Measurements from ENCODE around the gene GINS2.

The GINS2 gene

DNA sequence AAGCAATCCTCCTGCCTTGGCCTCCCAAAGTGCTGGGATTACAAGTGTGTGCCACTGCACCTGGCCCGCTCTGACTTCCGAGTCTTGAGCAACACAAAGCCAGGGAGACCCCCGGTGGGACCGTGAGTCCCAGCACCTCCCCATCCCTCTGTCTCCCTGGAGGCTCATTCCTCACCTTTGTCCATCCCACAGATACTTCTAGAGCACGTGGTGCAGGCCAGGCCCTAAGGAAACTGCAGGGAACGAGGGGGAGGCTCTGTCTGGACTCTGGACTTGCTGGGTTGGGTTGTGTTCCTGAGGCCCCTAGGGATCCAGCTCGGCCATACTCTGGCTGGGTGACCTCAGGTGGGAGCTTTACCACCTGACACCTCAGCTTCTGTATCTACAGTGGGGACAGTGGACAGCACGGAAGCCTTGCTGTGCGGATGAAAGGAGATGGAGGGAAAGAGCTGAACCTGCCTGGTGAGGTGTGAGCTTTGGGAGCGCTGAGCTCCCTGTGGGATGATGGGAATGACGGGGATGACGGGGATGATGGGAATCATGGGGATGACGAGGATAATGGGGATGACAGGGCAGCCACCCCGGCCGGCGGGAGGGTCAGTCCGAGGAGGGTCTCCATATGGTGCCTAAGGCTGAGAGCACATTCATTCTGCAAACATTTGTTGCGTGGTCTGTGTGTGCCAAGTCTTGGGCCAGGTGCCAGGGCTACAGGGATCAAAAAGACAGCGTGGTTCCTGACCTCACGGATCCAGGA is 35.5 kb upstream of the GINS2 start:
- no peak overlapping the region for H3K4me3 ChIP-seq (ENCODE audit: low read depth, low read length, poor library complexity, severe bottlenecking)
- no peak overlapping the region for H2AFZ ChIP-seq (ENCODE audit: low read length)
- H4K20me1 ChIP-seq (ENCODE audit: insufficient read depth, low read length), result no peaks in the 10 kb centered on the region

DNA sequence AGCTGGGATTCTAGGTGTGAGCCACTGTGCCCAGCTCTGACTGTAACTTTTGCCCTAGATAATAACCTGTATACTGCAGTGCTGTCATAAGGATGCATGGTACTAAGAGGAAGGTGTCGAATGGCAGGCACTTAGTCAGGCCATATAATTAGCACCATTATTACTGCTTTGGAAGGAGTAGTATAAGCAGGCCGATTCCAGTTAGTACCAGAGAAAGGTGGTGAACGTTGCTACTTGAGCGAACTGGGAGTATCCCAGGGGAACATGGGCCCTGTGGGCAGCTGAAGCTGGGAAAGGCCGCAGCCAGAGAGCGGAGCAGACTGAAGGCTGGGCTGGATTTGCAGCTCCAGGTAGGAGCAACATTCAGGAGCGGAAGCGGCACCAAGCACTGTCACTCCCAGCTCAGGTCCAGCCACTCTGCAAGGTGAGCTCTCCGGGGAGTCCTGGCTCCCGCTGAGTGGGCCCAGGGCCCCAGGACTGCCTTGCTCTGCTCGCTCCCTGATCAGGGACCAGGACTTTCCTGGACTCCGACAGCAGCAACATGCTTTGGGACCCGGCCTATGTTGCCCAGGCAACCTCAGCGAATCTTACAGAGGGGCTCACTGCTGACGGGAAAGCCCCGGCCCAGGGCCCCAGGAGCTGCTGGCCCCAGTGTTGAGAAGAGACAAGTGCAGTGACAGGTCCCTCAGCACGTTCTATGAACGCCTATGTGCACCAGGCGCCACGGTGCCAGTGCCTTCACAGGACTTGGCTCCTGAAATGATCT is 33.6 kb upstream of the GINS2 start:
- Histone ChIP-seq H3K9ac (ENCODE audit: low read length) (no peak overlapping the region), H2AFZ (ENCODE audit: low read length) (no peak overlapping the region), H3K4me1 (ENCODE audit: insufficient read depth, low read length, severe bottlenecking) (no peaks in the 10 kb centered on the region), H3K79me2 (ENCODE audit: insufficient read depth, low read length) (no peaks in the 10 kb centered on the region), H3F3A (ENCODE audit: insufficient read depth, low read length) (no peaks in the 10 kb centered on the region), H3K4me2 (ENCODE audit: low read length) (no peak overlapping the region), H3K9me2 (ENCODE audit: low read depth, low read length) (no peaks in the 10 kb centered on the region), H3K36me3 (ENCODE audit: insufficient read depth, low read length) (no peaks in the 10 kb centered on the region), H3K9me3 (ENCODE audit: low read length) (no peaks in the 10 kb centered on the region), H3K27me3 (ENCODE audit: insufficient read depth, low read length) (no peaks in the 10 kb centered on the region; the same call in 1 of the 2 replicates), H3K4me3 (ENCODE audit: low read depth, low read length, poor library complexity, severe bottlenecking) (no peak overlapping the region), H4K20me1 (ENCODE audit: insufficient read depth, low read length) (no peaks in the 10 kb centered on the region), H3K27ac (ENCODE audit: low read depth, low read length, poor library complexity, severe bottlenecking) (no peak overlapping the region)
- no peak for TF ChIP-seq EZH2 (IDR thresholded peaks at IDR 0.05; ENCODE audit: borderline replicate concordance, low read length)
- TF ChIP-seq, protein P1, sequence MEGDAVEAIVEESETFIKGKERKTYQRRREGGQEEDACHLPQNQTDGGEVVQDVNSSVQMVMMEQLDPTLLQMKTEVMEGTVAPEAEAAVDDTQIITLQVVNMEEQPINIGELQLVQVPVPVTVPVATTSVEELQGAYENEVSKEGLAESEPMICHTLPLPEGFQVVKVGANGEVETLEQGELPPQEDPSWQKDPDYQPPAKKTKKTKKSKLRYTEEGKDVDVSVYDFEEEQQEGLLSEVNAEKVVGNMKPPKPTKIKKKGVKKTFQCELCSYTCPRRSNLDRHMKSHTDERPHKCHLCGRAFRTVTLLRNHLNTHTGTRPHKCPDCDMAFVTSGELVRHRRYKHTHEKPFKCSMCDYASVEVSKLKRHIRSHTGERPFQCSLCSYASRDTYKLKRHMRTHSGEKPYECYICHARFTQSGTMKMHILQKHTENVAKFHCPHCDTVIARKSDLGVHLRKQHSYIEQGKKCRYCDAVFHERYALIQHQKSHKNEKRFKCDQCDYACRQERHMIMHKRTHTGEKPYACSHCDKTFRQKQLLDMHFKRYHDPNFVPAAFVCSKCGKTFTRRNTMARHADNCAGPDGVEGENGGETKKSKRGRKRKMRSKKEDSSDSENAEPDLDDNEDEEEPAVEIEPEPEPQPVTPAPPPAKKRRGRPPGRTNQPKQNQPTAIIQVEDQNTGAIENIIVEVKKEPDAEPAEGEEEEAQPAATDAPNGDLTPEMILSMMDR (IDR thresholded peaks at IDR 0.05; ENCODE audit: low read length), result no peak

More for the DNA sequence above, 35.5 kb upstream of the GINS2 start:
- Histone ChIP-seq H3K27me3 (ENCODE audit: insufficient read depth, low read length) (no peaks in the 10 kb centered on the region; the same call in 1 of the 2 replicates), H3K27ac (ENCODE audit: low read depth, low read length, poor library complexity, severe bottlenecking) (no peak overlapping the region), H3K9me3 (ENCODE audit: low read length) (no peaks in the 10 kb centered on the region), H3K4me2 (ENCODE audit: low read length) (no peak overlapping the region), H3K79me2 (ENCODE audit: insufficient read depth, low read length) (no peaks in the 10 kb centered on the region), H3K9ac (ENCODE audit: low read length) (no peak overlapping the region), H3K36me3 (ENCODE audit: insufficient read depth, low read length) (no peaks in the 10 kb centered on the region), H3K9me2 (ENCODE audit: low read depth, low read length) (no peaks in the 10 kb centered on the region), H3K4me1 (ENCODE audit: insufficient read depth, low read length, severe bottlenecking) (no peaks in the 10 kb centered on the region), H3F3A (ENCODE audit: insufficient read depth, low read length) (no peaks in the 10 kb centered on the region)
- no peak for TF ChIP-seq EZH2 (IDR thresholded peaks at IDR 0.05; ENCODE audit: borderline replicate concordance, low read length)

DNA sequence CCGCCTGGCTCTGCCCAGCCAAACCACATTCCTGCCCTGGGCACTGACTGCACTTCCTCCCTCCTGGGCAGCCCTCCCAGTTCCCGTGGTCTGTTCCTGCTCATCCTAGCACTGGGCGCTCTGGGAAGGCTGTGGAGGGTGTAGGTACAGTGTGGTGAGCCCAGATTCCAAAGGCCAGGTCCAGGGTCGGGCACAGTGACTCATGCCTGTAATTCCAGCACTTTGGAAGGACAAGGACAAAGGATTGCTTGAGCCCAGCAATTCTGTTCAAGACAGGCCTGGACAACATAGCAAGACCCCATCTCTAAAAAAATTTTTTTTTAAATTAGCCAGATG is 31.5 kb upstream of the GINS2 start:
- Histone ChIP-seq H3F3A (ENCODE audit: insufficient read depth, low read length) (no peaks in the 10 kb centered on the region), H3K27ac (ENCODE audit: low read depth, low read length, poor library complexity, severe bottlenecking) (no peak overlapping the region), H3K9me2 (ENCODE audit: low read depth, low read length) (no peaks in the 10 kb centered on the region), H3K9me3 (ENCODE audit: low read length) (no peaks in the 10 kb centered on the region), H3K36me3 (ENCODE audit: insufficient read depth, low read length) (no peaks in the 10 kb centered on the region), H3K79me2 (ENCODE audit: insufficient read depth, low read length) (no peaks in the 10 kb centered on the region), H3K4me1 (ENCODE audit: insufficient read depth, low read length, severe bottlenecking) (no peaks in the 10 kb centered on the region), H4K20me1 (ENCODE audit: insufficient read depth, low read length) (no peaks in the 10 kb centered on the region), H2AFZ (ENCODE audit: low read length) (no peak overlapping the region), H3K4me2 (ENCODE audit: low read length) (no peak overlapping the region), H3K27me3 (ENCODE audit: insufficient read depth, low read length) (peaks cover 3% of the 10 kb centered on the region; the same call in 1 of the 2 replicates), H3K4me3 (ENCODE audit: low read depth, low read length, poor library complexity, severe bottlenecking) (no peak overlapping the region), H3K9ac (ENCODE audit: low read length) (no peak overlapping the region)
- TF ChIP-seq EZH2 (IDR thresholded peaks at IDR 0.05; ENCODE audit: borderline replicate concordance, low read length), result no peak
- TF ChIP-seq, protein P1 (IDR thresholded peaks at IDR 0.05; ENCODE audit: low read length), result no peak

Measured in OCI-LY1 (cell line).